GM19467 (cell line): Measurements from ENCODE around the gene MBOAT2.

Experiments used
- ATAC-seq: cut with Tn5 transposase; IDR thresholded peaks from one replicate; pipeline ENCODE4 v1.9.1; 2021; ENCODE audit warnings: mild to moderate bottlenecking, moderate library complexity; ENCODE audit not compliant: unreplicated experiment

The MBOAT2 gene

GRCh38 chr2:9018534-9018933 is 15.1 kb upstream of the MBOAT2 start:
- no peak for ATAC-seq

GRCh38 chr2:9018109-9018508 is 14.6 kb upstream of the MBOAT2 start:
- no peak for ATAC-seq

DNA sequence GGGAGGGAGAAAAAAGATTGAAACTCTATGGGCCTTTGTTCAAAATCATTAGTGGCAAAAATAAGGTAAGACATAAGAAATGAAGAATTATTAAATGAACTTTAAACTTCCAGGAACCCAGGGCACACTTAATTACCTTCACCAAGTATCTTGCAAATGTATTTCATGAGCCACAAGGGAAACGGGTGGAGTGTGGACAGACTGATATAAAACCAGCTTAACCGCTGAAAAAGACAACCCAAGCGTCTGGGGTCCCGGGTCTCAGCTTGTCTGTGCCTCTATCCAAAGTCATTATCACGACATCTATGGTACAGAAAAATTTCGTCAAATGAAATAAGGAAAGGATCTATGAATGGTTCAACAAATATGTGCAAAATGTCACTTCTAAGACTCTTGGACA is 13.9 kb upstream of the MBOAT2 start:
- no peak for ATAC-seq

GRCh38 chr2:9015998-9016397 is 12.5 kb upstream of the MBOAT2 start:
- ATAC-seq: no peak

- no peak for ATAC-seq
These were observed 9.9 kb upstream of the MBOAT2 start for GRCh38 chr2:9013403-9013802.

DNA sequence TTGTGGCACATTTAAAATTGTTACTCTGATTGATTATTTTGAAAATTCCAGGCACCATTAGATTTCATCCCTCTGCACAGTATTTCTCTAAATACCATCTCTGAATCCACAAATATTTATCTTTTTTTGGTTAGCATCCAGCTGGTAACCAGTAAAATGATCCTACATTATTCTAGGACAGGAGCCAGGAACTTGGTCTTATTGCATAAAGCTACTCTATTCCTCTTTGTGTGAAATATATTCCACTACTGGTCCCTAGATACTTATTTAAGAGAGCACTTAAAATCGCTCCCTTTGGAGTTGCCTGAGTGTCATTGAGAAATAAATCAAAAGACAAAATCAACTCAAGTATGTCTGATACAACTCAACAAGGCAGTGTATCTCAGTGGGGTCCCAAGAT is 7.4 kb upstream of the MBOAT2 start:
- ATAC-seq: no peak

DNA sequence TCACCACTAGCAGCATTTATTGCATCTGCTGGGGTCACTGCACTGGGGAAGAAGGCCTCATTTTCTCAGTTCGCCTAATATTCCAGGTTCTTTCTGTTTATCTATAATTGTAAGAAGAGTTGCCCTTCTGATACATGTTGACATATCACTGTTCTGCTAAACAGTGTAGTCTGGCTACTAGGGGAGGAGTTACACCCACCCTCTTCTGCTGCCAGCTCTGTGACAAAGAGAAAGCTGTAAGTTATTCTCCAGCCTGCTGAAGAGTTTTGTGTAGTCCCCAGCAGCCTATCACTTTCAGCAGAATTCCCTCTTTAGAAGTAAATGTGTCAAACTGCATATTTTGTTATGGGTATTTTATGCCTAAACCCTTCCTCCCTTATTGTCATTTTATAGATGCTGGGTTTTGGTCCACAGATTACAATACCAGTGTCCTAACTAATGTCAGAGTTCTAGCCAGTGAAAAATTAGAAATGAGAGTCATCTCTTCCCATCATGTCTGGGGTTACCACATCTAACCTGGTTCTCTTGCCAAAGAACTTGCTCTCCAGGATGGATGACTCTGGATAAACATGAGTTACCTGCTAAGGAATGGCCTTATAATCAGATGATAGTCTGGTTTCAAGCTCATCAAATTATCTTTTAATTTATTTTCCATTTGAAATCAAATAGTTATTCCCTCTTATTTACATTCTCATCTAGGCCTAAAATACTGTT is 5.6 kb upstream of the MBOAT2 start:
- ATAC-seq: no peak

DNA sequence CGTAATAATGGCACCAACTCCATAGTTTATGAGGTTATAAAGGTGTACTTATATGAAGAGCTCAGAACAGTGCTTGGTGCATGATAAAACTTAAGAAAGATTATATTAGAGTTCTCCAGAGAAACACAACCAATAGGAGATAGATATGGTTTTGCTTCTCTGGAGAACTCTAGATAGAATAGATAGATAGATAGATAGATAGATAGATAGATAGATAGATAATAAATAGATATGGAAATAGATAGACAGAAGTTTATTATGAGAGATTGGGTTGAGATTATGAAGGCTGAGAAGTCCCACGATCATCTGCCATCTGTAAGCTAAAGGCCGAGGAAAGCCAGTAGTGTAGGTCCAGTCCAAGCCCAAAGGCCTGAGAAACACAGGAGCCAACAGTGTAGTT is 2.9 kb upstream of the MBOAT2 start:
- no peak for ATAC-seq

- no peak for ATAC-seq
These were observed 1.1 kb upstream of the MBOAT2 start for GRCh38 chr2:9004338-9005204.

- ATAC-seq: no peak
These were observed 193 bp downstream of the MBOAT2 start for GRCh38 chr2:9003366-9003615.

DNA sequence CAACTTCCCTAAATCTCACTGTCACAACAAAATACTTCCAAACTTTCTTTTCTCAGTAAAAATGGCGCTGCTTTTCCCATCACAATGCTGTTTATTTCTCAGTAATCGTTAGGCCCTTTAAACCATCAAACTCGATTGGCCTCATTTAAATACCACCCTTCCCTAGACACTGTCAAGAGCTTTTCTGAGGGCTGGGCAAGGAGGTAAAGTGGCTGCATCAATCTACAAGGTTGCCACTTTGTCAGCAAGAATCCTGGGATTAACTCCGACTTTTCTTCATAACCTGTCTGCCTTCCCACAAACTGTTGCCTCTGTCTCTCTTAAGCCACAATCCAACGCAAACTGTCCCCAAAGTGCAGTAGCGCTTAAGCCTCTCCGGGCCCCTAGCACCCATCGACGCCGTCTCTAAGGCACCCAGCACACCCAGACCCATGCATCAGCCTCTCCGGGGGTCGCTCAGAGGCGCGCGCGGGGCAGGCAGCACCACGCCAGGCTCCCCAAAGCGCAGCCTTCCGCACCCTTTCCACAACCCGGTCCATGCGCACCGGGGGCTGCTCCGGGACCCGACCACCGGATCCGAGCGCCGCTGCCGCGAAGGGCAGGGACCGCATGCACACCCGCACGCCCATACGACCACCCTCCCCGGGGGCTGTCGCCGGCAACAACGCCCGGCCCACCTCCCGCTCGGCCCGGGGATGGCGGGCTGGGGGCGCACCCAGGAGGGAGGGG is 683 bp downstream of the MBOAT2 start:
- ATAC-seq: no peak

- ATAC-seq: no peak
These were observed 1.2 kb downstream of the MBOAT2 start for GRCh38 chr2:9002313-9002636.

GRCh38 chr2:9001778-9002177 is 1.7 kb downstream of the MBOAT2 start:
- no peak for ATAC-seq

GRCh38 chr2:9001229-9001628 is 2.3 kb downstream of the MBOAT2 start:
- ATAC-seq: no peak

DNA sequence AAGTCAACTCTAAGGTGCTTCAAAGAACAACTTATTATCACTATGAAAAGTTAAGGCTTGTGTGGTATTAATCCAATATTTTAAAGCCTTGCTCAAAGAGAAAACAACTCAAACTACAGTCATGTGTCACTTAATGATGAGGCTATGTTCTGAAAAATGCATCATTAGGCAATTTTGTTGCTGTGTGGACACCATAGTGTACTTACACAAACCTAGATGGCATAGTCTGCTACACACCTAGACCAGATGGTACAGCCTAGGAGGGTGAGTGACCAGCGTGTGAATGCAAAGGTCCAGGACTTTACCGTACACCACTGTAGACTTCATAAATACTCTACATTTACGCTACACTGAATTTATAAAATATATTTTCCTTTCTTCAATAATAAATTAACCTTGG is 3.0 kb downstream of the MBOAT2 start:
- no peak for ATAC-seq

- ATAC-seq: no peak
These were observed 3.7 kb downstream of the MBOAT2 start for GRCh38 chr2:8999797-9000196.

DNA sequence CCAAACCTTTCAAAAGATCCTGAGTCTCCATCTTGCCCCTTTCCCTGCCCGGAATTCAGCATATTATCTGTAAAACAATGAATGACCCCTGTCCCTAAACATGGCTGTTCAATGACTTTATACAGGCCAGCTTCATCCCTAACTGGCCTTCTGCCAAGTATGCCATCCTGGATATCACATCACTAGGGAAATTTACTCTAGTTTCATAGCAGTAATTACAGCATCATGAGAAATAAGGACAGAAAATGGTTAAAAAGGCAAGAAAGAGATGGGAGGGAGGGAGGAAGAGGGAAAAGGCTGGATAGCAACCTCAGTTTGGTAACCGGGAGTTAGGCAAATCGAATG is 4.4 kb downstream of the MBOAT2 start:
- no peak for ATAC-seq

DNA sequence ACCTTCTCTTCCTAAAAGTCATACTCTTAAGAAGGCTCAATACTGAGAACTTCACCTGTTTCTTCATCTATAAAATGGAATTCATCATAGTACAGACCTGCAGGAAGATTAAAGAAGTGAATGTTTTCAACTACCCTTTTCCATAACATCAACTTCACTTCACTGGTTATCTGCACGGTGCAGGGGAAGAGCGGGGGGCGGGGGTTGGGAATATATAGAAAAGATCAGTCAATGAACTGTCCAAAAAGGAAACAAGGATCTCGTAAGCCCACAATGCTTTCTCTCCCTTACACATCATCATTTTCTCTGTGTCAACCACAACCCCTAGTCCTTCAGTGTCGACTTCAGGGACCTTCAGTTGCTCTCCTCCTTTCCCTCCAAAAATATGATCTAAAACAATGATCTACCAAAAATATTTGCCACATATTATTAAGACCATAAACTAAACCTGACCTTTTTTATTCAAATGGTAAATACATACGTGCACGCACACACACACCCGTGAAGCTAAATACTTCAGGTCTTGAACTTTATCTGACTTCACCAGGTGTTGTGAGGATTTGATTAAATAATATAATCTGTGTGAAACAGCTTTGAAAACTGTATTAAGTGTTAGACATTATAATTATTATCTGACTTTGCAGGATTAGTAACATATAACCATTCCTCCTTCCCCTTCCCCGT is 4.9 kb downstream of the MBOAT2 start:
- no peak for ATAC-seq

DNA sequence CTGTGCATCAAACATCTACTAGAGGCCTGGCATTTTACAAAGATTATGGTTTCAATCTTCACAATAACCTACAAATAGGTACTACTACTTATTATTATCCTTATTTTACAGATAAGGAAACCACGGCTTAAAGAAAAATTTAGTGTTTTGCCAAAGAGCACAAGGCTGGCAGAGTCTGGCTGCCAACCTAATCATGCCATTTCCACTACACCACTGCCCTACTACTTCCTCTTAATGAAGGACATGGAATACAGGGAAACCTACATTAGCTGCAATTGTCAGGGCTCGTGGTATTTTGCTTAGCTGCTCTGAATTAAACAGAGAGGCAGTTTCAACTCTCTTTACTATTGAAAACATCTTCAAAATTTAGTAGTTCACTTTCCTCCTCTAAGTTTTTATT is 5.9 kb downstream of the MBOAT2 start:
- no peak for ATAC-seq

DNA sequence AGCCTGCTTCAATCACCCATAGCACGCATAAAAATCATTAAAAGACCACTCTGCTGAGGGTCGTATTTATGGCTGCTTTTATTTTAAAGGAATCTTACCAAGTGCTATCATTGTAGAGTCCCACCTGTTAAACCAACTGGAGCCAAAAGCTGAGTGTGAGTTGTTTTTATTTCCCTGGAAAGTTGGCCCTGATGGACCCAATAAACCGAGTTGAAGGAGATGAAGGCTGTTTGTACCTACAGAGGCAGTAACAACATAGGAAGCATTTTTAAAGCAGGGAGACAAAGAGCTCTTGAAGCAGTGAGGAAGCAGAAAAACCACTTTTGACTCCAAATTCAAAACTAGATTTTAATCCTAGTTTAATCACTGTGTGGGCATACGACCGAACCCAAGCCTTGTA is 6.4 kb downstream of the MBOAT2 start:
- no peak for ATAC-seq

GRCh38 chr2:8996006-8996405 is 7.5 kb downstream of the MBOAT2 start:
- no peak for ATAC-seq

DNA sequence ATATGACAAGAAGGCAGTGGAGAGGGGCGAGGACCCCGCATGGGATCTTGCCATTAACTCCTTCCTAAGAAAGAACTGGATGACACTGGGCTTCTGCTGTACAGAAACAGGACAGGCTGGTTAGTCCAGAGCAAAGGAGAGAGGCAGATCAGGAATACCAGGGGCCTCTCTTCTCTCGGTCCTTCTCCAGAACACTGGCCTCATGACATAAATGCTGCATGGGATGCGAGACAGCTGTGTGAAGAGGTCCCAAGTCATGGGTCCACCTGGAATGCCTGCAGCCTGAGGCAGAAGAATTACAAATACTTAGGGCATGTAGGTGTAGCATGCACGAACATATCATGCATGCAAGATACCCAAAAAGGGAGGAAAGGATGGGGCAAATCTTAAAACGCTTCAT is 9.1 kb downstream of the MBOAT2 start:
- no peak for ATAC-seq
